Dedifferentiated amniotic fluid mesenchymal stem cell (primary cell): Measurements from ENCODE around the gene RIPK4.
"Not testable (repeated sequence)": the region's sequence is repeated elsewhere in the genome, so short reads cannot be mapped to it uniquely, and the experiment has no call there.

Source experiments
- DNase-seq: peaks from one replicate; pipeline ENCODE4 v3.0.0-alpha.2; 2016; ENCODE audit errors: extremely low spot score

RIPK4 gene

GRCh38 chr21:41714299-41714865 is 52.5 kb downstream of the RIPK4 start:
- not testable (repeated sequence) for DNase-seq

GRCh38 chr21:41713495-41714281 is 53.2 kb downstream of the RIPK4 start:
- no peak for DNase-seq

GRCh38 chr21:41712730-41713129 is 54.1 kb downstream of the RIPK4 start:
- DNase-seq, result no peak

GRCh38 chr21:41712201-41712600 is 54.7 kb downstream of the RIPK4 start:
- no peak for DNase-seq

GRCh38 chr21:41711416-41712007 is 55.3 kb downstream of the RIPK4 start:
- DNase-seq, result no peak

- no peak for DNase-seq
Observed at GRCh38 chr21:41710823-41711160, 56.1 kb downstream of the RIPK4 start.

GRCh38 chr21:41709965-41710822 is 56.7 kb downstream of the RIPK4 start:
- no peak for DNase-seq

- DNase-seq, result no peak
Observed at GRCh38 chr21:41709166-41709565, 57.7 kb downstream of the RIPK4 start.

GRCh38 chr21:41707960-41708330 is 58.9 kb downstream of the RIPK4 start:
- DNase-seq, result no peak

GRCh38 chr21:41707231-41707959 is 59.5 kb downstream of the RIPK4 start:
- no peak for DNase-seq

- no peak for DNase-seq
Observed at GRCh38 chr21:41706678-41707077, 60.2 kb downstream of the RIPK4 start.

- DNase-seq, result no peak
Observed at GRCh38 chr21:41706263-41706639, 60.6 kb downstream of the RIPK4 start.

GRCh38 chr21:41705546-41706262 is 61.1 kb downstream of the RIPK4 start:
- DNase-seq, result no peak

GRCh38 chr21:41703857-41704501 is 62.9 kb downstream of the RIPK4 start:
- DNase-seq, result no peak

GRCh38 chr21:41701749-41702148 is 65.1 kb downstream of the RIPK4 start:
- no peak for DNase-seq

GRCh38 chr21:41699311-41699710 is 67.5 kb downstream of the RIPK4 start:
- DNase-seq, result no peak

- DNase-seq, result no peak
Observed at GRCh38 chr21:41698071-41698470, 68.8 kb downstream of the RIPK4 start.

- DNase-seq, result no peak
Observed at GRCh38 chr21:41695513-41695912, 71.3 kb downstream of the RIPK4 start.

GRCh38 chr21:41694042-41694441 is 72.8 kb downstream of the RIPK4 start:
- not testable (repeated sequence) for DNase-seq

- DNase-seq, result no peak
Observed at GRCh38 chr21:41692185-41692565, 74.7 kb downstream of the RIPK4 start.
